ENCODE measurements around the gene FGF19.

The FGF19 gene

DNA sequence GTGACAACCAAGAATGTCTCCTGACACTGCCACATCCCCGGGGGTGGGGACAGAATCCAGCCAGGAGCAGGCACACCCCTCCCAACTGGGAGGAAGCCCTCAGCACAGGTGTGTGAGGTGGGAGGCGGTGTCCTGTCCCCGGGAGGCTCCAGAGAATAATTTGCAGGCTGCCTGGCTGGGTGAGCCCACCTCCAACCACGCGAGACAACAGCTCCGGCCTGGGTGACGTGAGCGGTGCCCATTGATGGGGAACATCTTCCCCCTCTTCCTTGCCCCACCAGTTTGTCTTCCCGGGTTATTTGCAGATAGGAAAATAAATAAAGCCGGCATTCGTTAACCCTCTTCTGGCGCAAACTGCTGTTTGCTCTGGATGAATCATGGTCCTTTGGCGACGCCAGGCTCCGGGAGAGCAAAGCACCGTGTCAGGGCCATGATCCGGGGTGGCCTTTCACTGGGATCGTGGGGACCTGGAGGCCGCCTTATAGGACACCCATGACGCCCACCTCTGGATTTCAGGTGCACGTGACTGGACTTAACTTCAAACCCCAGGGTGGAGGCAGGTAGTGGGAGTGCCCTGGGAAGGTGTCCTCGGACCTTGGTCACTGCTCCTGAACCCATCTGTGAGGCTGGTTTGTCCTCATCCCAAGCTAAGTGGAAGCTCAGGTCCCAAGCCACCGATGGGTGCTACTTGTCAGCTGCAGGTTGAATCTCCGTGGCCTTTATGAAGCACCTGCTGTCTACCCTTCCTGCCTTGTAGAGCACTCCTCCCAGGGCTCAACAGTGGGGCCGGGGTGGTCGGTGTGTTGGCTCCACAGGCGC, 49.0 kb downstream of the FGF19 start:
- DNase-seq (ENCODE audit: low spot score): peak; percentile 42

DNA sequence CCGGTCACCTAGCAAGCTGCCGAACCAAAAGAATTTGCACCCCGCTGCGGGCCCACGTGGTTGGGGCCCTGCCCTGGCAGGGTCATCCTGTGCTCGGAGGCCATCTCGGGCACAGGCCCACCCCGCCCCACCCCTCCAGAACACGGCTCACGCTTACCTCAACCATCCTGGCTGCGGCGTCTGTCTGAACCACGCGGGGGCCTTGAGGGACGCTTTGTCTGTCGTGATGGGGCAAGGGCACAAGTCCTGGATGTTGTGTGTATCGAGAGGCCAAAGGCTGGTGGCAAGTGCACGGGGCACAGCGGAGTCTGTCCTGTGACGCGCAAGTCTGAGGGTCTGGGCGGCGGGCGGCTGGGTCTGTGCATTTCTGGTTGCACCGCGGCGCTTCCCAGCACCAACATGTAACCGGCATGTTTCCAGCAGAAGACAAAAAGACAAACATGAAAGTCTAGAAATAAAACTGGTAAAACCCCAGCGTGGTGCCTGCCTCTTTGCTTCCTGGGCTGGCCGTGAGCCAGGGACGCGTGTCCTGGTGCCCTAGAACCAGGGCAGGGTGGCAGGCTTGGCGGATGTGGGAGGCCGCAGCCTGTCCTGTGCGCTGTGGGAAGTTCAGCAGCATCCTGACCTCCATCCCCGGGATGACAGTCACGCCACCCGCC, 49.7 kb downstream of the FGF19 start:
- peak; percentile 30 for DNase-seq (ENCODE audit: low spot score)

DNA sequence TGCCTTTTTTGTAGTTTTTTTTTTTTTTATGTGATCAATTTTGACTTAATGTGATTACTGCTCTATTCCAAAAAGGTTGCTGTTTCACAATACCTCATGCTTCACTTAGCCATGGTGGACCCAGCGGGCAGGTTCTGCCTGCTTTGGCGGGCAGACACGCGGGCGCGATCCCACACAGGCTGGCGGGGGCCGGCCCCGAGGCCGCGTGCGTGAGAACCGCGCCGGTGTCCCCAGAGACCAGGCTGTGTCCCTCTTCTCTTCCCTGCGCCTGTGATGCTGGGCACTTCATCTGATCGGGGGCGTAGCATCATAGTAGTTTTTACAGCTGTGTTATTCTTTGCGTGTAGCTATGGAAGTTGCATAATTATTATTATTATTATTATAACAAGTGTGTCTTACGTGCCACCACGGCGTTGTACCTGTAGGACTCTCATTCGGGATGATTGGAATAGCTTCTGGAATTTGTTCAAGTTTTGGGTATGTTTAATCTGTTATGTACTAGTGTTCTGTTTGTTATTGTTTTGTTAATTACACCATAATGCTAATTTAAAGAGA, 50.3 kb downstream of the FGF19 start:
- no peak for DNase-seq (ENCODE audit: low spot score)

DNA sequence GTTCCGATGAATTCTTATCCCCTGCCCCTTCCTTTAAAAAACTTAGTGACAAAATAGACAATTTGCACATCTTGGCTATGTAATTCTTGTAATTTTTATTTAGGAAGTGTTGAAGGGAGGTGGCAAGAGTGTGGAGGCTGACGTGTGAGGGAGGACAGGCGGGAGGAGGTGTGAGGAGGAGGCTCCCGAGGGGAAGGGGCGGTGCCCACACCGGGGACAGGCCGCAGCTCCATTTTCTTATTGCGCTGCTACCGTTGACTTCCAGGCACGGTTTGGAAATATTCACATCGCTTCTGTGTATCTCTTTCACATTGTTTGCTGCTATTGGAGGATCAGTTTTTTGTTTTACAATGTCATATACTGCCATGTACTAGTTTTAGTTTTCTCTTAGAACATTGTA, 50.8 kb downstream of the FGF19 start:
- no peak for DNase-seq (ENCODE audit: low spot score)

DNA sequence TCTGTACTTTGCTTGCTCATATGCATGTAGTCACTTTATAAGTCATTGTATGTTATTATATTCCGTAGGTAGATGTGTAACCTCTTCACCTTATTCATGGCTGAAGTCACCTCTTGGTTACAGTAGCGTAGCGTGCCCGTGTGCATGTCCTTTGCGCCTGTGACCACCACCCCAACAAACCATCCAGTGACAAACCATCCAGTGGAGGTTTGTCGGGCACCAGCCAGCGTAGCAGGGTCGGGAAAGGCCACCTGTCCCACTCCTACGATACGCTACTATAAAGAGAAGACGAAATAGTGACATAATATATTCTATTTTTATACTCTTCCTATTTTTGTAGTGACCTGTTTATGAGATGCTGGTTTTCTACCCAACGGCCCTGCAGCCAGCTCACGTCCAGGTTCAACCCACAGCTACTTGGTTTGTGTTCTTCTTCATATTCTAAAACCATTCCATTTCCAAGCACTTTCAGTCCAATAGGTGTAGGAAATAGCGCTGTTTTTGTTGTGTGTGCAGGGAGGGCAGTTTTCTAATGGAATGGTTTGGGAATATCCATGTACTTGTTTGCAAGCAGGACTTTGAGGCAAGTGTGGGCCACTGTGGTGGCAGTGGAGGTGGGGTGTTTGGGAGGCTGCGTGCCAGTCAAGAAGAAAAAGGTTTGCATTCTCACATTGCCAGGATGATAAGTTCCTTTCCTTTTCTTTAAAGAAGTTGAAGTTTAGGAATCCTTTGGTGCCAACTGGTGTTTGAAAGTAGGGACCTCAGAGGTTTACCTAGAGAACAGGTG, 51.8 kb downstream of the FGF19 start:
- DNase-seq (ENCODE audit: low spot score): peak; percentile 6

DNA sequence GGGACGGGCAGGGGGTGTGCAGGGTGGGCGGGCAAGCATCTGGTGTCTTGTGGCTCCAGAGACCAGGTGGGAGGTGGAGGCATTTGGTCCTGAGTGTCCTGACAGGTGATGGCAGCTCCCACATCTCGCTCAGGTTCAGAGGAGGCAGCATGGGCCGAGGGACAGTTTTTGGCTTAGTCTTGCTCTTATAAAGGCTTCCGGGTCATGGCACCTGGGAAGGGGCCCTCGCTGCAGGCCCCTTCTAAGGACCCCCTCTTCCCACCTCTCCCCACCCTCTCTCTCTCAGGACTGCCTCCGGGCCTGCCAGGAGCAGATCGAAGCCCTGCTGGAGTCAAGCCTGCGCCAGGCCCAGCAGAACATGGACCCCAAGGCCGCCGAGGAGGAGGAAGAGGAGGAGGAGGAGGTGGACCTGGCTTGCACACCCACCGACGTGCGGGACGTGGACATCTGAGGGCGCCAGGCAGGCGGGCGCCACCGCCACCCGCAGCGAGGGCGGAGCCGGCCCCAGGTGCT, 52.9 kb downstream of the FGF19 start:
- DNase-seq (ENCODE audit: low spot score): no peak

DNA sequence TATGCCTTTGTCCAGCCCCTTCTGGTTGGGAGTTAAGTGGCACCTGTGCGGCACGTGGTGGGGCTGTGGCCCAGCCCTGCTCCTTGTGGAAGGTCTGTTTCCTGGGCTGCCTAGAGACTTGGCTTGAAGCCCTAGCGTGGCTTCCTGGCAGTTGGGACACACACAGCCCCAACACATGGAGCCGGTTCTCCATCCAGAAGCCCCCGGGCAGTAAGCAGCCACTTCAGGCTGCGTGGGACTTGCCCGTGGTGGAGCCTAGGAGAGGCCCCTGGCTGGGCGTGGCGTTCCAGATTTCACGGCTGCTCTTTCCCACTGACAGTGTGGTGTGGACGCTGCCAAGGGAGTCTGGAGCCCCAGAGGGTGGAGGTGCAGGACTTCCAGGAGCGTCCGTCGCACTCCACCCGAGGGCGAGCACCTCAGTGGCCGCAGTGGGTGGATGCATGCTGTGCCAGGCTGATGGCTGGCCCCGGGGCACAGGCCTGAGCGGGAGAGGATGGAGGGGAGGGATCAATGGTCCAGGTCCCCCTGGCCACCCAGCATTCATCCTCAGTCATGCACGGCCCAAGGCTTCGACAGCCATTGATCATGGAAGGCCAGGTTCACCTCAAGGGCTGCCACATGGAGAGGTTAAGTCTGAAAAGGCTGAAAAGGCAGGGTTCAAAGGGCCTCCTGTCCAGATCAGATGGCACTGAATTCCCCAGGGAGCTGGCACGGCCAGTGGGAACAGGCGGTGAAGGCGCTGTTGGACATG, 53.6 kb downstream of the FGF19 start:
- DNase-seq (ENCODE audit: low spot score): peak; percentile 20

DNA sequence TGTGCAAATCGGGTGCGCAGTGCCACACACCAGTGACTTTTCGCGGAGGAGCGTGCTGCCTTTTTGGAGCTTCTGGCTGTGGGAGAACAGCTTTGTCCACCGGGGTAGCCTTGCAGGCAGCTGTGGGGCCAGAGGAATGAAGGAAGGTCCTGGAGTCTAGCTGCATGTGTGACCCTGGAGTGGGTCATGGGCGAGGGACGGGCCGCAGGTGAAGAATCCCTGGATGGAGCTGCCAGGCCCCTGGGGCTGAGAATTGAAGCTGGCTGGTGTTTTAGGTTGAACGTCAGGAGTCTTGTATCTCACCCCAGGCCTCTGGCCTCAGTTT, 54.3 kb downstream of the FGF19 start:
- DNase-seq (ENCODE audit: low spot score): peak; percentile 3

DNA sequence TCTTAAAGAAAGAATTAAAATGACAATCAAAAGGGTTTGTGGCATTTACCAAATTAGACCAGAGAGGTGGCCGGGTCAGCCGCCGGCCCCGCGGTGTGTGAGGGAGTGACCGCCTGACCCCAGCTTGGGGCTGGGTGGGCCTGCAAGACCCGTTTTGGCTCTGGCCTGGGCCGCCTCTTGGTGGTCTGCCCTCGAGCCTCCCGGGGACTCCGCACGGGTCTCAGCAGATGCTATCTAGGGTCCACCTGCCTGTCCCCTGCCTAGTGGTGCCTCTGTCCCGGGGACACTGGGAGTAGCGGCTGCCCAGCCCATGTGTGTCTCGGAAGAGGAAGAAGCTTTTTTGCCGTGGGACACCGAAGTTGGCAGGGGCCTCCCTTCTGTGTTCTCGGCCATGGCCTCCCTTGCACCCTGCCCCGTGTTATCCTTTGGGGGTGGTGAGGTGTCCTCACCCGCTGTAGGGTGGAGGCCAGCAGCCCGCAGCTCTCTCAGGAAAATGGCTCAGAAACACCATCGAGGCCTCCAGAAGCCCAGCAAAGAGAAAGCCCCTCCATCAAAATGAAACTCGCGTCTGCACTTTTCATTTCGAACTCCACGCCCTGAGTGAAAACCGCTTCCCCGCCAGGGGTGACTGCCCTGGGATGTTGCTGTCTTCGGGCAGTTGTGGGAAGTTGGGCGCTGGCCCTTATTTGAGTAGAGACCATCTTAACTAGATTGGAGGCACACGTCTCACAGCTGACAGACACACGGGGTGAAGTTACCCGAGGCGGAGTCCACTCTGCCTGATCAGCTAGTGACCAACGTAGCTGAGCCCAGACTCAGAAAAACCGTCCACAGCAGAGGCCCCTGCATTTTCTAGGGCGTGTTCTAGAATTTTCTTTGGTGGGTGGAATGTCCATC, 54.9 kb downstream of the FGF19 start:
- DNase-seq (ENCODE audit: low spot score): peak; percentile 6
